Dermis blood vessel endothelial cell (primary cell): ENCODE data around the gene MYOT. TPM values are rescaled to one million over a fixed set of nuclear protein-coding genes. Genes with fewer than 3 reads are reported as not detected.

ENCODE experiments used
- DNase-seq: peaks from one replicate; pipeline ENCODE4 v3.0.0; 2010
- total RNA-seq: library from RNA; depleted of rRNA; stranded (reverse); fragments of >200 nt; gene quantifications from 2 replicates; pipeline ENCODE4 v1.2.3, GENCODE V29; 2014

The MYOT gene
- total RNA-seq, 1 donor from 2014 or later, result not detected

DNA sequence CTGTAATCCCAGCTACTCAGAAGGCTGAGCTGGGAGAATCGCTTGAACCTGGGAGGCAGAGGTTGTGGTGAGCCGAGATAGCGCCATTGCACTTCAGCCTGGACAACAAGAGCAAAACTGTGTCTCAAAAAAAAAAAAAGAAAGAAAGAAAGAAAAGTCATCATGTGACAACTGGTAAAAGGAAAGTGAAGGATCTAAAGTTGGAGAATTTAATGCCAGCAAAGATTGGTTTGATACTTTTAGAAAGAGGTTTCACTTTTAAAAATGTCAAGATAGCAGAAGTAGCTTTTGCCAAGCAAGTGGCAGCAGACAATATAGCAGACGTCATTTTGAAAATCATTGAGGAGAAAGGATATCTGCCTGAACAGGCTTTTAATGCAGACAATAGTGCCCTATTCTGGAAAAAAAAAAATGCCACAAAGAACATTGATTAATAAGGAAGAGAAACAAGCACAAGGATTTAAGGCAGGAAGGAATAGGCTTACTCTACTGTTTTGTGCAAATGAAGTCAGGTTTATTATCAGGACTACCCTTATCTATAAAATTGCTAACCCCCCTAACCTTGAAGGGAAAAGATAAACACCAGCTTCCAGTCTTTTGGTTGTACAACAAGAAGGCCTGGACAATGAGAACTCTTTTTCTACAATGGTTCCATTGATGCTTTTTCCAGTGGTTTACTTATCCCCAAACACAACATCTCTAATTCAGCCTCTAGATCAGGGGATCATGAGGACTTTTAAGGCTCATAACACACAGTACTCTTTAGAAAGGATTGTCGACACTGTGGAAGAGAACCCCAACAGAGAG is 33.6 kb downstream of the MYOT start:
- DNase-seq, result no peak

DNA sequence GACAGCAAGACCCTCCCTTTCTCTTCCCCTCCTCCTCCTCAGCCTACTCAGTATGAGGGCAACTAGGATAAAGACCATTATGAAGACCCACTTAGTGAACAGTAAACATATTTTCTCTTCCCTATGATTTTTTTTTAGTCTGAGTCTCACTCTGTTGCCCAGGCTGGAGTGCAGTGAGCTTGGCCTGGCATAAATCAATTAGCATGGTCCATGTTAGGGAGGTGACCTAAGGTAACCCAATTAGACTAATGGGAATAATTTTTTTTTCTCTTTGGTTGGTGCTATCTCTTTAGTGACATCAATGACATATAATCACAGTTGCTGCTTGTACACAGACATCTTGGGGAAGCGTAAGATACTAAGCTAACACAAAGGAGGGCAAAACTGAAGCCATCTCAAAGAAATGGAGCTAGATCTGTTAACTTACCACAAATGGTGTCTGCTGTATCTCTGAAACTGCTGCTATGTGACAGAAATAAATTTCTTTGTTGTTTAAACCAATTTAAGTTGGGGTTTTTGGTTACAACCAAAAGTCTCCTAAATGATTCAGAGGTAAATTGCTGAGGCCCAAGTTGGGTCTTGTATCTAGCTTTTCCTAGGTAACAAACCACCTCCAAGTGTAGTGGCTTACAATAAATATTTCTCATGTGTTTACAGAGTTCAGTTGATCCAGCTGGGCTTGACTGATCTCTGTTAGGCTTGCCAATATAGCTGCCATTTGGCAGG is 34.9 kb downstream of the MYOT start:
- DNase-seq, result no peak

DNA sequence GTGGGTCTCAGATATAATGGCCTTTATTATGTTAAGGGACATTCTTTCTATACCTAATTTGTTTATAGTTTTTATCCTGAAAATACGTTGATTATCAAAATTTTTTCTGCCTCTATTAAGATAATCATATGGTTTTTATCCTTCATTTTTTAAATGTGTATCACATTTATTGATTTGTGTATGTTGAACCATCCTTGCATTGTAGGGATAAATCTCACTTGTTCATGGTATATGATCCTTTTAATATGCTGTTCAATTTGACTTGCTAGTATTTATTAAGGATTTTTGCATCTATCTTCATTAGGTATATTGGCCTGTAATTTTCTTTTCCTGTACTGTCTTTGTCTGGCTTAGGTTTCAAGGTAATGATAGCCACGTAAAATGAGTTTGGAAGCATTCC is 47.1 kb downstream of the MYOT start:
- no peak for DNase-seq

DNA sequence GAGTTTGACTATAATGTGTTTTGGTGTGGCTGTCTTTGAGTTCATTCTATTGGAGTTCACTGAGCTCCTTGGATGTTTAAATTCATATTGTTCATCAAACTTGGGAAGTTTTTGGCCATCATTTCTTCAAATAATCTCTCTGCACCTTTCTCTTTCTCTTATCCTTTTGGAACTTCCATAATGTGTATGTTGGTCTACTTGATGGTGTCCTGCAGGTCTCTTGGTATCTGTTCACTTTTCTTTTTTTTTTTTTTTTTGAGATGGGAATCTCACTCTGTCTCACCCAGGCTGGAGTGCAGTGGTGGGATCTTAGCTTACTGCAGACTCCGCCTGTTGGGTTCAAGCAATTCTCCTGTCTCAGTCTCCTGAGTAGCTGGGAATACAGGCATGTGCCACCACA is 49.3 kb downstream of the MYOT start:
- no peak for DNase-seq

DNA sequence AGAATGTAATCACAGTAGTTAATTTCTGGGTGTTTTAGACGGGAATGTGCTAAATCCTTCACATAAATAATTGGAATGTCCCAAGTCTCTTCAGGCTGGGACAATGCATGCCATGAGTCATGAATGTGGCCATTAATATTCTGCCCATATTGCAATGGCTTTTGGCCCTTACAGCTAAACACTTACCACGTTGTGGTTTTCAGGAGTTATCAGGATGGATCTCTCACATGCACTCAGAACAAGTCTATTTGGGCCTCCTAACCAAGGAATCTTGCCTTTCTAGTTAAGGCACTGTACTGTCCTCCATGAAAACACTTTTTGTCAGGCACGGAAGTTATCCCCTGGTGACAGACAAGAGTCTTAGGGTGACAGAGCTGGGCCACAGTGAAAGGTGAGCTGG is 54.3 kb downstream of the MYOT start:
- DNase-seq, result no peak

DNA sequence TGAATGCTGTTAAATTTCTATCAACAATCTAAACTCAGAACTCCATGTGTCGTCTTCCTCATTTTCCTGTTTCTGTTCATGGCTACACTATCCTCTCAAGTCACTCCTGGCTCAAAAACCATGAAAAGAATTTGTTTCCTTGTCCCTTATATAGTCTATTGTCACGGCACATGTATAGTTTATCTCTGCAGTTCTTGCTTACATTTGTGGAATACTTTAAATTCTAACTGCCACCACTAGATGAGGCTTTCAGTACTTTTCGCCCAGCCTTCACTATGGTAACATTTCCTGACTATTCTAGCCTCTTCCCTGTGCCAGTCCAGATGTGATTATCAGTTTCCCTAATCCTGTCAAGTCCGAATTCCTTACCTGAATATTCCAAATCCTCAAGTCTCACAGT is 56.2 kb downstream of the MYOT start:
- peak; percentile 53 for DNase-seq

DNA sequence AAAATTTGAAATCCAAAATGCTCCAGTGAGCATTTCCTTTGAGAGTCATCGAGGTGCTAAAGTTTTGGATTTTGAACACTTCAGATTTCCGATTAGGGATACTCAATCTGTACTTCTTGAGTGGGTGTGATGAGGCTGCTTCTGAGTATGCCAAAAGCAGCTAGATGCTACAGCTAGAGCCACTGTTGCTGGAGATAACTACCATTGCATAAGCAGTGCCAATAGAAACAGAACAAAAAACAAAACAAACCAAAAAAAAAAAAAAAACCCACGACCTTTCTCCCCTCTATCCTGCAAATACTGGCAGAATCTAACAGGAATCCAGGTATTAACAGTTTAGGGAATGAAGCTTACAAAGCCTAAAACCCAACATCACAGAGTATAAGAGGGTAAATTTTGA is 65.1 kb downstream of the MYOT start:
- no peak for DNase-seq

DNA sequence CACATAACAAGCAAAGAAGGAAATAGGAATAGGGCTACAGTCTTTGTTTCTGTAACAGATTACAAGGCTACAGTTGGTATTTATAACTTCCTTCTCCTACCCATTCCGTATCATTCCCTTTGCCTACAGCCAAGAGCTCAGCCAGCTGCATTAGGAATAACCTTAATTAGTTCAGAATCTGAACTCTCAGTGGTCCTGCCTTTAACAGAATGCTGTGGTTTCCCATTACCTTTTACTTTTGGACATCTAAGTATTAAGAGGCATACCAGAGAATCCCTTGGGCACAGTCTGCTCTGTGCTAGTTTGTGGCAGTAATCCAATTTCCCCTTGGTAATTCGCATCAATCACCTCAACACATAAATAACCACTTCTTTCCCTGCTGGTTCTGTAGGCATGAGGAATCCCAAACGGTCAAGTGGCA is 65.8 kb downstream of the MYOT start:
- peak; percentile 21 for DNase-seq

DNA sequence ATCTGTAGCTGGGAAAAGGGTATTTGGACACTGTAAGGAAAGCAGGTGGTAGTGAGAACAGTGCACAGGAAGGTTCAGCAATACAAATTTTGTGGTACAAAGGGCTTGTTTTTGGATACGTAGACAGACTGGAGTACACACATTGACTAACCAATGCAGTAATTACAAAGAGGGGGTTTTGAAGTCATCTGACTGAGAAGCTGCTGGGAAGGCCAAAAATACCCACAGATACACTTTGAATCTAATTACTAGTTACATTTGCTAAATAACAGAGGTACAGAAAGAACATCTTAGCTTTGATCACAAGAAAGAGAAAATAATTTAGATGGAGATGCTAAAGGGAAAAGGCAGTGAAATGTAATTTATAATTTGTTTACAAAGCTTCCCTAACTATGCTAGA is 67.5 kb downstream of the MYOT start:
- DNase-seq, result no peak

DNA sequence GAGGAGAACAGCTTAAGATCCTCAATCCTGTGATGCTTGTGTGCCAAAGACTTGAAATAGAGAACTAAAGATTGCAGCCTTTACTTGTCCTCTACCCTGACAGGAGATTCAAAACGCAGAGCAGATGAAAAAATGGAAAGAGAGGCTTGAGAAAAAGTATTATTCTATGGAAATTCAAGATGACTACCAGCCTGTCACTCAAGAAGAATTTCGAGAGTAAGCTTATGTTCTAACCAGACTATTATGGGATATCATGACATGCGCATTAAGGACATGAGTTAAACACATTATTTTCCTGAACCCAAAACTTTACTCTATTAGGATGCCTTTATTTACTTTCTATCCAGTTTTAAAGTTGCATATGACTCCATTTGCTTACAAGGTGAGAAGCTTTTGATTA is 68.0 kb downstream of the MYOT start:
- no peak for DNase-seq

Other genes starting within 250 kb of the MYOT start
- gene KLHL3, start 131.8 kb upstream of the MYOT start, total RNA-seq, result 21.1 and 32.6 TPM in 2 replicates
- 11.1 and 12.0 TPM in 2 replicates for gene HNRNPA0, start 113.5 kb upstream of the MYOT start, total RNA-seq
- 0.17 TPM in 1 of 2 replicates, not detected in the other for gene PKD2L2, start 21.6 kb downstream of the MYOT start, total RNA-seq
- gene FAM13B, start 165.2 kb downstream of the MYOT start, total RNA-seq, result 22.6 and 28.8 TPM in 2 replicates
- not detected in 2 replicates for gene WNT8A, start 216.2 kb downstream of the MYOT start, total RNA-seq